Measurements from ENCODE around the gene GCSH. TPM values are rescaled to one million over a fixed set of nuclear protein-coding genes. Genes with fewer than 3 reads are reported as not detected.

Gene GCSH
- total and polyA plus RNA-seq, 7 donors: 29.1 to 51.5 (median 41.4) TPM

DNA sequence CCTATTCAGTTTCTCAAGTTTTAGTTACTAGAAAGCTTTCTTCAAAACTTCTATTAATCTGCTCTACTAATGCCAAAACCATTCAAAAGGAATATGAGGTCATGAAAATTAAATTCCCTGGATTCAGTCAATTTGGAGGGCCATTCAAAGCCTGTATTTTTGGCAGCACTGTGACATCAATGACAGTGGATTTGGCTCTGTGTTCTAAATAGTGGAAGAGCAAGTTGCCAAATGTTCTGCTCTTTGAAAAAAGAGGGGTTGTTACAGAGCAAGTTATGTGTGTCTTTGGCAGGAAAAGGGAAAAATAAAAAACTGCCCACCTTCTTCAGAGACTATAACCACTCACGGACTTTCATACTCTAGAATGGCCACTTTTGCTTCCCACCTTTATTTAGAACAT, 16.0 kb downstream of the GCSH start:
- peaks cover 0 to 18% of the 10 kb centered on the region in 2 donors for H3K36me3 ChIP-seq (ENCODE audit: insufficient read depth in 1 of 2, low read depth in 1 of 2)
- H3K27ac ChIP-seq: no peak overlapping the region
- TF ChIP-seq CTCF (IDR thresholded peaks at IDR 0.05): no peak
- H3K4me1 ChIP-seq: no peaks in the 10 kb centered on the region
- no peak for ATAC-seq
- no peaks in the 10 kb centered on the region for H3K9me3 ChIP-seq
- DNase-seq: no peak
- 67 to 79% (median 75%) methylated on average over 1 of the region's 1 CpG for WGBS, 3 donors
- H3K27me3 ChIP-seq (ENCODE audit: insufficient read depth in 3 of 3, low read length in 2 of 3): no peaks in the 10 kb centered on the region
- intact Hi-C loops (cut with DNase I): no loop called here
- H3K4me3 ChIP-seq: no peak overlapping the region

DNA sequence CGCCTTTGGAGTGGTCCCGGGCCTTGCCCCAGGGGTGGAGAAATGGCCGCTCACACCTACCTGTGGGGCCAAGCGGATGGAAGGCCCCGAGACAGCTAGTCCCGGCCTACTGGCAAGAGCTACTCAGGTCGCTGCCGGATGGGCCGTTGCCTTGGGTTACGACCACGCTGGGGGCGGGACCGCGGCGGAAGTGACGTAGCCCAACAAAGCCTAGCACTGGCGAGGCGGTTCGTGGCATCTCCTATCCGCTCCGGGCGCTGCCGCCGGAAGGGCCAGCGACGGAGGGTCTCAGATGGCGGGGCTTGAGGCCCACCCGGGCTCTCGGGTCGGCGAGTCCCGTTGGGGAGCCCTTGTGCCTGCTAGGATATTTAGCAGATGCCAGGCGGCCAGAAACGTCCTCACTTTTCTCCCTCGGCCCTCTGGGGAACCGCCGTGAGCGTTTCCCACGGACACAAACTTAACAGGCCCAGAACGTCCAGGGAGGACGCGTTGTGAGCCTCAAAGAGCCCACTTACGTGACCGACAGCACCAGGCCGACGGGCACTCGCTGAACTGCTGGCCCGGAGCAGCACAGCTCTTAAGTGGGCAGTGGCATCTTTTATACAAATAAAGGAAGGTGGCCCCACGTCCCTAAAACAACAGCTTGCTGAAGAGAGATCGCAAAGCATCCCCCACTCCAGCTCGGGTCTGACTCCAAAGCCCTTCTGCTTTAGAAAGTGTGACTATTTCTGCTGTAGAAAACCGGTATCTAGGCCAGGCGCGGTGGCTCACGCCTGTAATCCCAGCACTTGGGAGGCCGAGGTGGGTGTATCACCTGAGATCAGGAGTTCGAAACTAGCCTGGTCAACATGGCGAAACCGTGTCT, 18.9 kb downstream of the GCSH start, which contains the start of gene C16orf46:
Gene C16orf46, minus strand, starts transcription at position 163 of the 865 bp plus-strand sequence. CDS start 13,283 bp downstream, outside the sequence.
- H3K27me3 ChIP-seq (ENCODE audit: insufficient read depth in 3 of 3, low read length in 2 of 3): no peaks in the 10 kb centered on the region
- H3K36me3 ChIP-seq (ENCODE audit: insufficient read depth in 1 of 2, low read depth in 1 of 2): peaks cover 0 to 6% of the 10 kb centered on the region in 2 donors
- DNase-seq: peak; percentile 97 to 98
- no peak for TF ChIP-seq CTCF (IDR thresholded peaks at IDR 0.05)
- WGBS, 3 donors: 12 to 13% (median 12%) methylated on average over 59 of the region's 59 CpGs
- H3K27ac ChIP-seq: peak within 1 kb of the TSS; percentile 95
- H3K4me1 ChIP-seq: no peaks in the 10 kb centered on the region
- intact Hi-C loops (cut with DNase I): loop anchor here (2.0 to 5.0 kb wide), 2 partner anchors 40 to 71 kb away; partner anchors contain the start of genes ATMIN (in 2 of the 2), CENPN (in 1 of the 2) and CMC2 (in 1 of the 2)
- ATAC-seq: peak; percentile 97 to 99 (median 98)
- peak within 1 kb of the TSS; percentile 75 for H3K4me3 ChIP-seq
- H3K9me3 ChIP-seq: no peaks in the 10 kb centered on the region

GRCh38 chr16:81076566-81077075, 19.6 kb downstream of the GCSH start:
- WGBS, 3 donors: 1% methylated on average over 27 of the region's 27 CpGs
- TF ChIP-seq CTCF (IDR thresholded peaks at IDR 0.05): no peak
- peak; percentile 90 to 91 (median 91) for ATAC-seq
- intact Hi-C loops (cut with DNase I): loop anchor here (2.0 to 5.0 kb wide), 2 partner anchors 39 to 70 kb away; partner anchors contain the start of genes ATMIN (in 2 of the 2), CENPN (in 1 of the 2) and CMC2 (in 1 of the 2)
- H3K4me1 ChIP-seq: no peaks in the 10 kb centered on the region
- DNase-seq: peak; percentile 89 to 93
- H3K9me3 ChIP-seq: no peaks in the 10 kb centered on the region
- peaks cover 0 to 1% of the 10 kb centered on the region in 2 donors for H3K36me3 ChIP-seq (ENCODE audit: insufficient read depth in 1 of 2, low read depth in 1 of 2)
- no peaks in the 10 kb centered on the region for H3K27me3 ChIP-seq (ENCODE audit: insufficient read depth in 3 of 3, low read length in 2 of 3)
- peak overlapping the region; percentile 75 for H3K4me3 ChIP-seq
- peak overlapping the region; percentile 95 for H3K27ac ChIP-seq

- no peak for TF ChIP-seq CTCF (IDR thresholded peaks at IDR 0.05)
- no peaks in the 10 kb centered on the region for H3K9me3 ChIP-seq
- DNase-seq (no peak), ATAC-seq (no peak)
- no peaks in the 10 kb centered on the region for H3K4me1 ChIP-seq
- no peak overlapping the region for H3K4me3 ChIP-seq
- H3K36me3 ChIP-seq (ENCODE audit: insufficient read depth in 1 of 2, low read depth in 1 of 2): no peaks in the 10 kb centered on the region
- intact Hi-C loops (cut with DNase I): no loop called here
- WGBS, 3 donors: 73 to 74% (median 73%) methylated on average over 5 of the region's 5 CpGs
- H3K27me3 ChIP-seq (ENCODE audit: insufficient read depth in 3 of 3, low read length in 2 of 3): no peaks in the 10 kb centered on the region
- H3K27ac ChIP-seq: no peak overlapping the region
These were observed 22.4 kb downstream of the GCSH start for GRCh38 chr16:81073560-81074330.
